Astrocyte (in vitro differentiated cells and primary cell): ENCODE results near the gene NUP58.

Experiments used
- CTCF ChIP-seq: IDR thresholded peaks from 2 replicates; pipeline ENCODE4 v1.5.1; 2011; ENCODE audit warnings: low read depth, mild to moderate bottlenecking, inconsistent platforms, low read length, moderate library complexity; ENCODE audit not compliant: insufficient read depth
- EZH2 ChIP-seq: IDR thresholded peaks from 2 replicates; pipeline ENCODE4 v1.6.1; 2012; ENCODE audit warnings: mild to moderate bottlenecking, low read length, inconsistent platforms; ENCODE audit not compliant: insufficient read depth

DNA sequence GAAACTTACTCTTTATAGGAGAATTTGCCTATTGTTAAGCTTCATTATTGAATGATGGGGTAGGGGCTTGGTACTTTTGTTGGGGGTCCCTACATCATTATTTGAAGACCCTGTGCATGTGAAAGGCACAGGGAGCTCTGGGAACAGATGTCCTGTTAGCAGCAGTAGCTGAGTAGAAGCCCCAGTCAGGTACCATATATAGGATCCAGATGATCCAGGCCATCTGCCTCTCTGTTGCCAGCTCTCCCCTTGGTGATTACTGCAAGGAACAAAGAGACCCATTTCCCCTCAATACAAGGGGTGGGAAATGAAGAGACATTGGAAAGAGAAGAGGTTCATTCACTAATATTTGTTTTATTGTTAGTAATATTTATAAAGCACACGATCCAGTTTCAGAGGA is 9.7 kb upstream of the NUP58 start:
- TF ChIP-seq CTCF = no peak
- TF ChIP-seq EZH2 = no peak
